Esophagus squamous epithelium (tissue), 5 donors: ENCODE data around the gene SIL1. TPM values are rescaled to one million over a fixed set of nuclear protein-coding genes. Genes with fewer than 3 reads are reported as not detected.
"Not testable (repeated sequence)": the region's sequence is repeated elsewhere in the genome, so short reads cannot be mapped to it uniquely, and the experiment has no call there.

Source experiments
- DNase-seq: peaks from one replicate; lab custom pipeline; 2025; lab: John Stamatoyannopoulos, UW
- H3K27ac ChIP-seq, 4 donors: fragments of 200-600 bp; sonication (generic); one replicate each; pipeline ENCODE4 v1.5.1; 2016 to 2019; ENCODE audit warnings: mild to moderate bottlenecking in 1 of 4
- H3K27me3 ChIP-seq, 4 donors: fragments of 200-600 bp; sonication (generic); 1 replicate in 3 of 4; 2 replicates in 1 of 4; pipeline versions ENCODE4 v1.5.1 to v1.6.0; 2017 to 2021; ENCODE audit warnings: antibody characterized with exemption in 1 of 4
- H3K36me3 ChIP-seq, 3 donors: fragments of 200-600 bp; sonication (generic); one replicate each; pipeline ENCODE4 v1.5.1; 2016 to 2019
- H3K4me1 ChIP-seq, 3 donors: fragments of 200-600 bp; sonication (generic); one replicate each; pipeline ENCODE4 v1.5.1; 2017 to 2019
- H3K4me3 ChIP-seq, 4 donors: fragments of 200-600 bp; sonication (generic); 1 replicate in 3 of 4; 2 replicates in 1 of 4; pipeline ENCODE4 v1.5.1; 2016 to 2019; ENCODE audit warnings: mild to moderate bottlenecking in 2 of 4, moderate library complexity in 1 of 4
- H3K9me3 ChIP-seq, 3 donors: fragments of 200-600 bp; sonication (generic); one replicate each; pipeline ENCODE4 v1.5.1; 2016 to 2019
- CTCF ChIP-seq, 6 experiments: fragments of 450-650 bp in 4 of 6; fragments of 200-600 bp in 2 of 6; sonication (generic) in 2 of 6; IDR thresholded peaks; one replicate each; pipeline ENCODE4 v1.5.1; 2016 to 2019; ENCODE audit warnings: antibody characterized with exemption in 6 of 6, mild to moderate bottlenecking in 4 of 6, moderate library complexity in 4 of 6
- POLR2A ChIP-seq, 4 donors: fragments of 450-650 bp; IDR thresholded peaks; one replicate each; pipeline ENCODE4 v1.6.1; 2017; ENCODE audit warnings: antibody characterized with exemption in 4 of 4, mild to moderate bottlenecking in 4 of 4, moderate library complexity in 3 of 4
- WGBS, 2 donors: methylation state at CpG; one replicate each; pipeline ENCODE4 v1.1.5; 2018; 5-methylcytosine and 5-hydroxymethylcytosine counted together
- intact Hi-C: fragments of 100-400 bp; cut with DNase I; formaldehyde crosslinking; loops from one replicate; pipeline ENCODE4 v1.15.0; 2022
- total RNA-seq, 4 donors: library from RNA; depleted of rRNA; stranded (reverse); fragments of >200 nt; gene quantifications; one replicate each; pipeline ENCODE4 v1.1.0, GENCODE V29; 2016
- donor health status: DM: yes; HTN: yes; CAD: no.

Gene SIL1
- total RNA-seq, 4 donors from 2014 or later: 18.0 to 34.6 (median 18.3) TPM

- TF ChIP-seq POLR2A (IDR thresholded peaks at IDR 0.05): no peak
- TF ChIP-seq CTCF (IDR thresholded peaks at IDR 0.05): no peak
- Histone ChIP-seq H3K9me3 (no peaks in the 10 kb centered on the region), H3K4me1 (peaks cover 12 to 53% (median 39%) of the 10 kb centered on the region in 3 donors), H3K27ac (peak overlapping the region in 3 of 4 donors; percentile 19 to 72 (median 47)), H3K4me3 (no peak overlapping the region), H3K27me3 (no peaks in the 10 kb centered on the region), H3K36me3 (no peaks in the 10 kb centered on the region)
- intact Hi-C loops: no loop called here
- no peak for DNase-seq
- WGBS, 2 donors: 60% methylated on average over 1 of the region's 1 CpG; no CpG with 5 or more reads in 1 of the 2 donors
These were observed 20.2 kb downstream of the SIL1 start for GRCh38 chr5:139177809-139178588.

GRCh38 chr5:139177281-139177680, 20.9 kb downstream of the SIL1 start:
- H3K4me3 ChIP-seq: not testable (repeated sequence)
- H3K27ac ChIP-seq: peak overlapping the region in 2 of 4 donors; percentile 13 to 72

GRCh38 chr5:139174382-139174781, 23.8 kb downstream of the SIL1 start:
- DNase-seq, H3K4me3 ChIP-seq, intact Hi-C loops, H3K27ac ChIP-seq, H3K9me3 ChIP-seq, H3K27me3 ChIP-seq, H3K36me3 ChIP-seq: not testable (repeated sequence)
- H3K4me1 ChIP-seq: peaks cover 9 to 22% (median 21%) of the 10 kb centered on the region in 3 donors
- WGBS, 2 donors: 92 to 100% methylated on average over 1 of the region's 1 CpG

More at GRCh38 chr5:139177281-139177680, 20.9 kb downstream of the SIL1 start:
- WGBS, 2 donors: 91 to 96% methylated on average over 4 to 9 of the region's 9 CpGs
- H3K36me3 ChIP-seq, H3K27me3 ChIP-seq, H3K9me3 ChIP-seq, intact Hi-C loops, DNase-seq: not testable (repeated sequence)
- peaks cover 12 to 45% (median 39%) of the 10 kb centered on the region in 3 donors for H3K4me1 ChIP-seq

GRCh38 chr5:139171779-139172404, 26.3 kb downstream of the SIL1 start:
- intact Hi-C loops: no loop called here
- Histone ChIP-seq H3K36me3 (no peaks in the 10 kb centered on the region), H3K9me3 (peaks cover 0 to 6% (median 0%) of the 10 kb centered on the region in 3 donors), H3K27me3 (no peaks in the 10 kb centered on the region), H3K4me1 (peaks cover 0 to 6% (median 0%) of the 10 kb centered on the region in 3 donors), H3K27ac (no peak overlapping the region), H3K4me3 (no peak overlapping the region)
- DNase-seq: no peak
- WGBS, 2 donors: 94% methylated on average over 1 of the region's 1 CpG
- TF ChIP-seq POLR2A (IDR thresholded peaks at IDR 0.05) (no peak), CTCF (IDR thresholded peaks at IDR 0.05) (no peak)

GRCh38 chr5:139167952-139168720, 30.0 kb downstream of the SIL1 start:
- 47 to 63% methylated on average over 4 to 5 of the region's 5 CpGs for WGBS, 2 donors
- intact Hi-C loops: no loop called here
- H3K36me3 ChIP-seq: no peaks in the 10 kb centered on the region
- H3K27ac ChIP-seq: no peak overlapping the region
- peaks cover 4 to 6% (median 4%) of the 10 kb centered on the region in 3 donors for H3K4me1 ChIP-seq
- no peak overlapping the region for H3K4me3 ChIP-seq
- H3K9me3 ChIP-seq: peaks cover 0 to 6% (median 0%) of the 10 kb centered on the region in 3 donors
- no peaks in the 10 kb centered on the region for H3K27me3 ChIP-seq
- DNase-seq: no peak
- no peak for TF ChIP-seq CTCF (IDR thresholded peaks at IDR 0.05)
